Muscle layer of duodenum (tissue), 2 donors: ENCODE measurements around the gene KDM4B.

ENCODE experiments used
- H3K27ac ChIP-seq: one replicate; pipeline ENCODE4 v1.7.0; 2013; ENCODE audit warnings: mild to moderate bottlenecking, low read length
- H3K27me3 ChIP-seq: one replicate; pipeline ENCODE4 v1.7.0; 2013; ENCODE audit warnings: low read depth, mild to moderate bottlenecking, control low read depth, low read length
- H3K36me3 ChIP-seq, 2 donors: one replicate each; pipeline ENCODE4 v1.7.0; 2013; ENCODE audit warnings: low read length in 2 of 2, control low read depth in 1 of 2, mild to moderate bottlenecking in 1 of 2; ENCODE audit not compliant: insufficient read depth in 2 of 2, control insufficient read depth in 1 of 2
- H3K4me1 ChIP-seq, 2 donors: one replicate each; pipeline ENCODE4 v1.7.0; 2013; ENCODE audit warnings: low read length in 2 of 2, mild to moderate bottlenecking in 2 of 2, control low read depth in 1 of 2, moderate library complexity in 1 of 2; ENCODE audit not compliant: insufficient read depth in 2 of 2, control insufficient read depth in 1 of 2
- H3K4me3 ChIP-seq, 2 donors: one replicate each; pipeline ENCODE4 v1.7.0; 2013; ENCODE audit warnings: low read length in 2 of 2, low read depth in 1 of 2, mild to moderate bottlenecking in 1 of 2
- H3K9me3 ChIP-seq, 2 donors: one replicate each; pipeline ENCODE4 v1.7.0; 2013; ENCODE audit warnings: low read length in 2 of 2, control low read depth in 1 of 2, mild to moderate bottlenecking in 1 of 2; ENCODE audit not compliant: control insufficient read depth in 1 of 2
- donor health status: healthy.

KDM4B gene

GRCh38 chr19:5077209-5077515, 108.2 kb downstream of the KDM4B start:
- Histone ChIP-seq H3K9me3 (no peaks in the 10 kb centered on the region), H3K36me3 (peaks cover 23 to 74% of the 10 kb centered on the region in 2 donors), H3K27ac (no peak overlapping the region), H3K4me1 (no peaks in the 10 kb centered on the region), H3K27me3 (no peaks in the 10 kb centered on the region), H3K4me3 (no peak overlapping the region)

DNA sequence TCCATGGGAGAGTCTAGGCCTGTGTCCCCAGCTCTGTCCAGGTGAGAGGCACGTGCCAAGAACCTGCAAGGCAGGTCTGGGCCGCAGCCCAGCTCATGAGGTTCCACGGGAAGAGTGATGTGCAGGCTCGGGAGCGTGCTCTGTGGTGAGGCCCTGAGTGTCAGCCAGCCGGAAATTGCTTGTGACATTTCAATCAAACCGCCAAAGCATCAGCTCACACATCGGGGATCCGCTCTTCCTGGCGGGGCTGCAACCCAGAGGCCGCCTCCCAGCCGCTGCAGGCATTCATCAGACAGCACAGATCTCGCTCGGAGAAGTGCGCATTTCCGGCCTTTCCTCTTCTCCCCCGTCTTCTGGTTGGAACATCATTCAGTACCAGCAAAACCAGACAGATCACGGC, 109.3 kb downstream of the KDM4B start:
- peaks cover 30 to 75% of the 10 kb centered on the region in 2 donors for H3K36me3 ChIP-seq
- H3K27ac ChIP-seq: no peak overlapping the region
- no peaks in the 10 kb centered on the region for H3K27me3 ChIP-seq
- H3K9me3 ChIP-seq: no peaks in the 10 kb centered on the region
- no peak overlapping the region for H3K4me3 ChIP-seq
- H3K4me1 ChIP-seq: no peaks in the 10 kb centered on the region

DNA sequence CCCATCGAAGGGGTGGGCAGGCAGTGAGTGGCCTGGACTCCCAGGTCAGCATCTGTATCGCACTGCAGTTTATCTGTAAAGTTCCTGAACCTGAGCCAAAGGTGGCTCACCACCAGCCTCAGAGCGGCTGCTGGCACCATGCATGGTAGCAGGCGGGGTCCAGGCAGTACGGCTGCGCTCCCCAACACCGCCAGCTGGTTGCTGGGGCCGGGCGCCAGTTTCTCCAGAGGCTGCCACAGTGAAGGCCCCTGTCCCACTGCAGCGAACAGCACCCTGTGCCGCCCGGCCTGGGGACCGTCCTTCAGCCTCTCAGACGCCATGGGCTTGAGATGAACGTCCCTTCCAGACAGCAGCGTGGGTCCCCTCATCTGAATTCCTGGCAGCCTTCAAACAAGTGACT, 109.8 kb downstream of the KDM4B start:
- H3K9me3 ChIP-seq: no peaks in the 10 kb centered on the region
- no peak overlapping the region for H3K4me3 ChIP-seq
- no peaks in the 10 kb centered on the region for H3K27me3 ChIP-seq
- H3K36me3 ChIP-seq: peaks cover 30 to 74% of the 10 kb centered on the region in 2 donors
- H3K4me1 ChIP-seq: peaks cover 0 to 4% of the 10 kb centered on the region in 2 donors
- H3K27ac ChIP-seq: no peak overlapping the region

DNA sequence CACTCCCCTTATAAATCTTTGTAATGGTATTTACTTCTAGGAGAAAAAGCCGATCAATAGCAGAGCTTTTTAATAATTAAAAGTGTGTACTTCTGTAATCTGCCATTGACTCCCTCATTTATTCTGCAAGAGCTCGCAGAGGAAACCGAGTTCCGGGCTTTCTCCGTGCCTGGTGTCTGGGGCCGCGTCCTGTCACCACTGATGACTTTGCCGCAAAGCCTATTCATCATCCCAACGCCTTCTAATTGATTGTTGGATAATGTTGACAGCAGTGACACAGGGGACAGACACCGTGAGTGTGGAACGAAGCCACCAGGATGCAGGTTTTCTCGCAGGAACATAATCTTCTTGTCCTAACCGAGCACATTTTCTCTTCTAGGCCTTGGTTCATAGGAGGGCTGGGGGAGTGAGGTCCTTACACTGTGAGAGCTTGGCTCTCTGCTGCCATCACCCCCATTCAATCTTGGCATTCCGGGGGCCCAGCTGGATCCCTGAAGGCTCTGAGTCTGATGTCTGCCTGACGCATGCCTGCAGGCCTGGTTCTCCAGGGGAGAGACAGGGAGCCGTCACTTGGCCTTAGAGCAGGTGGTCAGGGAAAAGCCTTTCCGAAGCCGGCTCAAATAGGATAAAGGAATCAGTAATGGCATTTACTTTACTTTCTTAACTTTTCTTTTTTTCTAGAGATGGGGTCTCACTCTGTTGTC, 110.3 kb downstream of the KDM4B start:
- Histone ChIP-seq H3K4me3 (no peak overlapping the region), H3K9me3 (no peaks in the 10 kb centered on the region), H3K36me3 (peaks cover 30 to 71% of the 10 kb centered on the region in 2 donors), H3K27ac (no peak overlapping the region), H3K27me3 (no peaks in the 10 kb centered on the region), H3K4me1 (peaks cover 0 to 4% of the 10 kb centered on the region in 2 donors)

- peaks cover 30 to 71% of the 10 kb centered on the region in 2 donors for H3K36me3 ChIP-seq
These were observed 111.2 kb downstream of the KDM4B start for GRCh38 chr19:5080030-5080654.

DNA sequence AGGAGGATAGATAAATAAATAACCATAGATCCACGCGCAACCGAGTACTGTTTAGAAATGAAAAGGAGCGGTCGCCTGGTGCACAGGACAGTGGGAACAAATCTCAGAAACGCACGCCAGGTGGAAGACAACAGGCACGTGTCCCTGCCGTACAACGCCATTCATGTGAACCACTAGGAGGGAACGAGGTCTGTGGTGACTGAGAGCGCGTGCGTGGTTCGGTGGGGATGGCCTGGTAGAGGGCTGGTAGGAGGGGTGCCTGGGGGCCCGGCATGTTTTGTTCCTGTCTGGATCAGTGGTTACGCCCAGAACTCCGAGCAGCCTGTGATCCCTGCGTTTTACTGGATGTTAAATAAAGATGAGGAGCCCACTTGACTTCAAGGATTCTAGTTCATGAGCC, 111.9 kb downstream of the KDM4B start:
- Histone ChIP-seq H3K9me3 (no peaks in the 10 kb centered on the region), H3K4me1 (peaks cover 0 to 4% of the 10 kb centered on the region in 2 donors), H3K4me3 (no peak overlapping the region), H3K27ac (no peak overlapping the region), H3K27me3 (no peaks in the 10 kb centered on the region), H3K36me3 (peaks cover 30 to 71% of the 10 kb centered on the region in 2 donors)

More at GRCh38 chr19:5080030-5080654, 111.2 kb downstream of the KDM4B start:
- Histone ChIP-seq H3K9me3 (no peaks in the 10 kb centered on the region), H3K27ac (no peak overlapping the region), H3K4me3 (no peak overlapping the region), H3K4me1 (peaks cover 0 to 4% of the 10 kb centered on the region in 2 donors), H3K27me3 (no peaks in the 10 kb centered on the region)

GRCh38 chr19:5081443-5082161, 112.7 kb downstream of the KDM4B start:
- Histone ChIP-seq H3K27ac (no peak overlapping the region), H3K4me1 (peaks cover 0 to 4% of the 10 kb centered on the region in 2 donors), H3K36me3 (peaks cover 30 to 79% of the 10 kb centered on the region in 2 donors), H3K9me3 (no peaks in the 10 kb centered on the region), H3K27me3 (no peaks in the 10 kb centered on the region), H3K4me3 (no peak overlapping the region)

DNA sequence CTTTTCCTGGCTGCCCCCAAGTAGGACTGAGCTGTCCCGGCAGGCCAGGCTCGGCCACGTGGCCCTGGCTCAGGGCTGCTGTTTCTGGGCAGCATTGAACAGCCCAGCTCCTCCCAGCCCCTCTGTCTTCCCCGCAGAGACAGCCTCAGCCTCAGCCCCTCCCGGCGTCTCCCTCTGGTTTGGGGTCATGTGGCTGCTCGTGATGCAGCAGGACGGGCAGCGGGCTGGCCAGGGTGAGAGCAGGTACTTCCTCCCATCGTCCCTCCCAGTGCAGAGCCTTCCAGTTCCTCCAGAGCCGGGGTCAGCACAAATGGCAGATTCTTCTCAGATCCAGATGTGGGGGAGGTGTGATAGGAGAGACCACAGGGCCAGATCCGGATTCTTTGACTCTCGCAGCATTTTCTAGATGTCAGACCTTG, 114.6 kb downstream of the KDM4B start:
- Histone ChIP-seq H3K4me1 (peaks cover 0 to 4% of the 10 kb centered on the region in 2 donors), H3K27me3 (no peaks in the 10 kb centered on the region), H3K4me3 (no peak overlapping the region), H3K9me3 (no peaks in the 10 kb centered on the region), H3K36me3 (peaks cover 40 to 80% of the 10 kb centered on the region in 2 donors), H3K27ac (no peak overlapping the region)

GRCh38 chr19:5085566-5085965, 116.7 kb downstream of the KDM4B start:
- Histone ChIP-seq H3K4me3 (no peak overlapping the region), H3K27me3 (no peaks in the 10 kb centered on the region), H3K4me1 (peaks cover 0 to 5% of the 10 kb centered on the region in 2 donors), H3K36me3 (peaks cover 31 to 67% of the 10 kb centered on the region in 2 donors), H3K9me3 (no peaks in the 10 kb centered on the region), H3K27ac (no peak overlapping the region)

- H3K27ac ChIP-seq: no peak overlapping the region
- no peaks in the 10 kb centered on the region for H3K27me3 ChIP-seq
- no peak overlapping the region for H3K4me3 ChIP-seq
- peaks cover 25 to 60% of the 10 kb centered on the region in 2 donors for H3K36me3 ChIP-seq
- H3K4me1 ChIP-seq: peaks cover 0 to 12% of the 10 kb centered on the region in 2 donors
- H3K9me3 ChIP-seq: no peaks in the 10 kb centered on the region
These were observed 117.3 kb downstream of the KDM4B start for GRCh38 chr19:5086230-5086629.

- Histone ChIP-seq H3K27ac (no peak overlapping the region), H3K36me3 (peaks cover 23 to 54% of the 10 kb centered on the region in 2 donors), H3K4me3 (no peak overlapping the region), H3K4me1 (peaks cover 0 to 16% of the 10 kb centered on the region in 2 donors), H3K9me3 (no peaks in the 10 kb centered on the region), H3K27me3 (no peaks in the 10 kb centered on the region)
These were observed 118.0 kb downstream of the KDM4B start for GRCh38 chr19:5086725-5087439.
